K562 (cell line): ENCODE measurements around the gene TBRG1. TPM values are rescaled to one million over a fixed set of nuclear protein-coding genes. Genes with fewer than 3 reads are reported as not detected.

Experiments used
- ATAC-seq: fragments of 200-7000 bp; cut with Tn5 transposase; 3 replicates; pipeline ENCODE4 v1.9.1; 2020; ENCODE audit warnings: moderate library complexity
- BruUV-seq: library from RNA; stranded (reverse); fragments of 400-500 nt; replicated peaks from 2 replicates; lab custom pipeline; 2021; lab: Mats Ljungman, UMichigan
- CTCF ChIA-PET: fragments of 300-600 bp; formaldehyde crosslinking; extraction: SDS; loops from one replicate; lab custom pipeline; 2021; ENCODE audit warnings: low intra/inter-chr PET ratio; lab: Yijun Ruan, JAX
- POLR2A ChIA-PET: fragments of 300-600, 350-650 bp; sonication (Branson Sonifier 250); formaldehyde crosslinking; extraction: SDS; loops from one replicate; lab custom pipeline; 2021; ENCODE audit warnings: antibody characterized with exemption, inconsistent platforms; lab: Yijun Ruan, JAX
- DNase-seq, 4 experiments: peaks; one replicate each; pipeline versions ENCODE4 v3.0.0 to v3.0.0-alpha.2; 2011 to 2018; ENCODE audit warnings: low spot score in 3 of 4, mixed read lengths in 3 of 4; ENCODE audit errors: extremely low read depth in 1 of 4
- FAIRE-seq: peaks from 2 replicates; lab custom pipeline; 2011; peaks lifted over from hg19 to GRCh38; lab: Jason Lieb, UNC
- H2AFZ ChIP-seq: 2 replicates; pipeline ENCODE4 v1.6.0; 2011; ENCODE audit warnings: low read depth, low read length, control low read depth, inconsistent platforms
- H3K27ac ChIP-seq: fragments of 200-600 bp; 3 replicates; pipeline ENCODE4 v1.8.0; 2011; ENCODE audit warnings: low read depth, mild to moderate bottlenecking, control low read depth, inconsistent platforms, low read length, moderate library complexity, mixed read lengths; ENCODE audit errors: extremely low read depth
- H3K27me3 ChIP-seq, 2 experiments: fragments of 300-600 bp in 1 of 2; 2 replicates in 1 of 2; 3 replicates in 1 of 2; pipeline versions ENCODE4 v1.6.0 to v1.8.0; 2011; ENCODE audit warnings: inconsistent platforms in 2 of 2, low read length in 2 of 2, mild to moderate bottlenecking in 1 of 2, mixed read lengths in 1 of 2, moderate library complexity in 1 of 2; ENCODE audit not compliant: control insufficient read depth in 2 of 2, insufficient read depth in 2 of 2
- H3K36me3 ChIP-seq: fragments of 300-600 bp; 3 replicates; pipeline ENCODE4 v1.8.0; 2011; ENCODE audit warnings: mild to moderate bottlenecking, low read length, inconsistent platforms; ENCODE audit not compliant: control insufficient read depth, insufficient read depth
- H3K4me1 ChIP-seq, 2 experiments: fragments of 200-600 bp in 1 of 2; replicated peaks in 1 of 2; 2 replicates in 1 of 2; 3 replicates in 1 of 2; pipeline versions ENCODE4 v1.5.1 to v1.8.0; 2011; ENCODE audit warnings: inconsistent platforms in 2 of 2, low read length in 2 of 2, mild to moderate bottlenecking in 1 of 2, mixed read lengths in 1 of 2, moderate library complexity in 1 of 2; ENCODE audit not compliant: control insufficient read depth in 2 of 2, insufficient read depth in 2 of 2
- H3K4me2 ChIP-seq: 2 replicates; pipeline ENCODE4 v1.6.1; 2011; ENCODE audit warnings: low read length, control low read depth, inconsistent platforms, mixed read lengths; ENCODE audit not compliant: insufficient read depth
- H3K4me3 ChIP-seq: fragments of 200-600 bp; sonication (generic), shearing (Covaris generic); 2 replicates; pipeline ENCODE4 v1.5.1; 2016; ENCODE audit warnings: control low read depth, inconsistent platforms
- H3K79me2 ChIP-seq: fragments of 200-600 bp; 3 replicates; pipeline ENCODE4 v1.8.0; 2011; ENCODE audit warnings: low read length, inconsistent platforms; ENCODE audit not compliant: control insufficient read depth, insufficient read depth
- H3K9ac ChIP-seq, 2 experiments: 2 replicates each; pipeline versions ENCODE4 v1.6.0 to v1.6.1; 2011; ENCODE audit warnings: low read depth in 2 of 2, low read length in 2 of 2, control low read depth in 1 of 2, inconsistent platforms in 1 of 2, mild to moderate bottlenecking in 1 of 2, mixed read lengths in 1 of 2; ENCODE audit not compliant: insufficient read depth in 1 of 2
- H3K9me1 ChIP-seq: one replicate; pipeline ENCODE4 v1.6.0; 2011; ENCODE audit warnings: inconsistent platforms, mild to moderate bottlenecking, low read length, moderate library complexity; ENCODE audit not compliant: control insufficient read depth, insufficient read depth
- H3K9me3 ChIP-seq: replicated peaks from 2 replicates; pipeline ENCODE4 v1.5.1; 2011; ENCODE audit warnings: low read depth, low read length, inconsistent platforms; ENCODE audit not compliant: control insufficient read depth, insufficient read depth
- H4K20me1 ChIP-seq: replicated peaks from 2 replicates; pipeline ENCODE4 v1.6.1; 2011; ENCODE audit warnings: low read length, inconsistent platforms, mixed read lengths; ENCODE audit not compliant: control insufficient read depth, insufficient read depth
- DACH1 ChIP-seq: fragments of 450-650 bp; IDR thresholded peaks from 2 replicates; pipeline ENCODE4 v1.6.1; 2018; ENCODE audit not compliant: partially characterized antibody
- ELF2 ChIP-seq: fragments of 250-450 bp; sonication (Bioruptor Pico); IDR thresholded peaks from 2 replicates; pipeline ENCODE4 v1.5.0; 2021; ENCODE audit warnings: mild to moderate bottlenecking
- FOXP1 ChIP-seq: sonication (generic); formaldehyde crosslinking; IDR thresholded peaks from 2 replicates; pipeline ENCODE4 v1.8.0; 2022; ENCODE audit warnings: mild to moderate bottlenecking, missing genetic modification reagents
- GTF2A2 ChIP-seq: IDR thresholded peaks from 2 replicates; pipeline ENCODE4 v1.6.1; 2016; ENCODE audit warnings: mild to moderate bottlenecking, missing genetic modification characterization, missing compliant biosample characterization
- RAD21 ChIP-seq, 2 experiments: fragments of 250-450 bp in 1 of 2; fragments of 450-650 bp in 1 of 2; sonication (Bioruptor Pico) in 1 of 2; formaldehyde crosslinking in 1 of 2; IDR thresholded peaks in 1 of 2; conservative IDR thresholded peaks in 1 of 2; 2 replicates each; pipeline versions ENCODE4 v1.4.0 to v1.8.0; 2020 to 2022; ENCODE audit warnings: mild to moderate bottlenecking in 2 of 2, moderate library complexity in 1 of 2
- WGBS: fragments of 100-300 bp; shearing (Covaris generic); methylation state at CpG from one replicate; pipeline ENCODE4 v1.1.6; 2016; ENCODE audit warnings: low coverage, mixed read lengths; ENCODE audit not compliant: insufficient coverage; ENCODE audit errors: missing lambda C conversion rate; 5-methylcytosine and 5-hydroxymethylcytosine counted together
- in situ Hi-C: fragments of 300-500 bp; cut with MboI; formaldehyde crosslinking; loops from 4 replicates; pipeline ENCODE4 v1.15.0; 2018; ENCODE audit warnings: inconsistent platforms, mixed read lengths
- intact Hi-C: fragments of 100-400 bp; cut with micrococcal nuclease; formaldehyde crosslinking; loops from 2 replicates; pipeline ENCODE4 v1.14.2; 2022
- polyA plus RNA-seq, 8 experiments: library from polyadenylated mRNA; depleted of rRNA in 4 of 8; stranded (reverse) in 5 of 8; unstranded in 3 of 8; fragments of >200 nt; fragmentation: Nextera tagmentation in 2 of 8; fragmentation: Illumina TruSeq in 1 of 8; extraction: Ambion mirVana in 2 of 8; extraction: Trizol in 1 of 8; gene quantifications; 2 replicates each; pipeline versions ENCODE4 v1.2.1 to v1.2.3, GENCODE V29; 2011 to 2014; ENCODE audit warnings: inconsistent platforms in 1 of 8, missing spikeins in 1 of 8
- total RNA-seq, 7 experiments: library from RNA; depleted of rRNA in 6 of 7; stranded (reverse); fragments of >200 nt in 6 of 7; fragmentation: Illumina TruSeq in 2 of 7; extraction: Trizol in 2 of 7; gene quantifications; 2 replicates each; pipeline versions ENCODE4 v1.2.1 to v1.2.3, GENCODE V29; 2011 to 2021; ENCODE audit warnings: low replicate concordance in 1 of 7
- TF ChIP-seq, protein P1 (sequence below), 3 experiments: IDR thresholded peaks in 2 of 3; conservative IDR thresholded peaks in 1 of 3; 2 replicates each; pipeline ENCODE4 v1.5.1; 2011 to 2012; ENCODE audit warnings: low read length in 3 of 3, mild to moderate bottlenecking in 3 of 3, control low read depth in 2 of 3, improper control_type of control experiment in 1 of 3, inconsistent platforms in 1 of 3, low read depth in 1 of 3, mixed read lengths in 1 of 3, moderate library complexity in 1 of 3; ENCODE audit not compliant: insufficient read depth in 2 of 3

The TBRG1 gene
- total and polyA plus RNA-seq, 9 of the 15 experiments (the other 6 are each of a cell fraction or from before 2014, with no cell fraction given): 8.7 to 30.0 (median 20.2) TPM

DNA sequence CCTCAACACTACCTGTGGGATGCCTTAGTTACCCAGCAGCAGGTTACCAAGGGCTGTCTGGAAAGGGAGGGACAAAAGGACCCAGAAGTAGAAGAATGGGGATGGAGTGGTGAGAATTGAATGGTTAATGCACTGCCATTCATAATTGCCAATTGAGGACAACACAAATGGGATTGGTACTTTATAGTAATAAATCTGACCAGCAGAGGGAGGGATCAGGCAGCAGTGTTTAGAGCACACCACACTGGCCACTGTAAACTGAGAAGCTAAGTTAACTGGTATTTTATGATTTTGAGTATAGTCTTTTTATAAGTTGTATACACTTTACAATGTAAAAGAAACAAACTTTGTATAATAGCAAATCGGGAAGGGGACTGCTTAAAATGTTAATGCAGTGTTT lies 10.7 kb downstream of the TBRG1 start:
- DNase-seq: peak in 2 of 4 experiments; percentile 32 to 39
- no TSS peak for BruUV-seq
- H3K4me3 ChIP-seq: no peak overlapping the region
- H3K4me1 ChIP-seq: peaks cover 0 to 3% of the 10 kb centered on the region in 2 experiments; a peak in 2 of 5 replicates
- CTCF ChIA-PET: no interaction called here
- no peak overlapping the region for H2AFZ ChIP-seq
- H3K79me2 ChIP-seq: no peaks in the 10 kb centered on the region
- H3K9me1 ChIP-seq: no peaks in the 10 kb centered on the region
- in situ Hi-C loops: no loop called here
- peak; percentile 70 for ATAC-seq
- no peak for TF ChIP-seq FOXP1 (CRISPR knock-in tag)
- TF ChIP-seq, protein P1, sequence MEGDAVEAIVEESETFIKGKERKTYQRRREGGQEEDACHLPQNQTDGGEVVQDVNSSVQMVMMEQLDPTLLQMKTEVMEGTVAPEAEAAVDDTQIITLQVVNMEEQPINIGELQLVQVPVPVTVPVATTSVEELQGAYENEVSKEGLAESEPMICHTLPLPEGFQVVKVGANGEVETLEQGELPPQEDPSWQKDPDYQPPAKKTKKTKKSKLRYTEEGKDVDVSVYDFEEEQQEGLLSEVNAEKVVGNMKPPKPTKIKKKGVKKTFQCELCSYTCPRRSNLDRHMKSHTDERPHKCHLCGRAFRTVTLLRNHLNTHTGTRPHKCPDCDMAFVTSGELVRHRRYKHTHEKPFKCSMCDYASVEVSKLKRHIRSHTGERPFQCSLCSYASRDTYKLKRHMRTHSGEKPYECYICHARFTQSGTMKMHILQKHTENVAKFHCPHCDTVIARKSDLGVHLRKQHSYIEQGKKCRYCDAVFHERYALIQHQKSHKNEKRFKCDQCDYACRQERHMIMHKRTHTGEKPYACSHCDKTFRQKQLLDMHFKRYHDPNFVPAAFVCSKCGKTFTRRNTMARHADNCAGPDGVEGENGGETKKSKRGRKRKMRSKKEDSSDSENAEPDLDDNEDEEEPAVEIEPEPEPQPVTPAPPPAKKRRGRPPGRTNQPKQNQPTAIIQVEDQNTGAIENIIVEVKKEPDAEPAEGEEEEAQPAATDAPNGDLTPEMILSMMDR (IDR thresholded peaks at IDR 0.05 in 2 of 3, conservative IDR thresholded peaks at IDR 0.05 in 1 of 3; ENCODE audit: insufficient read depth in 2 of 3, low read depth in 1 of 3, low read length in 3 of 3): peak; percentile 26 to 48 (median 40); a peak in 3 of 6 replicates
- no peak for TF ChIP-seq ELF2 (CRISPR knock-in tag)
- TF ChIP-seq RAD21 (CRISPR knock-in tag; conservative IDR thresholded peaks at IDR 0.05 in 1 of 2, IDR thresholded peaks at IDR 0.05 in 1 of 2): 0 out of 4 replicates have a peak, but pooled peaks of 1 of the 2 experiments have one; percentile 8
- no peak for TF ChIP-seq DACH1
- no peak for TF ChIP-seq GTF2A2 (tag)
- no peak overlapping the region for H3K9ac ChIP-seq
- FAIRE-seq: no peak
- POLR2A ChIA-PET: interaction anchor here (1.1 to 1.9 kb wide), 2 partner anchors 10 to 15 kb away, joined by 3 to 7 read pairs; partner anchors contain the start of gene TBRG1
- no peak overlapping the region for H3K27ac ChIP-seq
- peaks cover 83% of the 10 kb centered on the region for H3K36me3 ChIP-seq
- no peaks in the 10 kb centered on the region for H3K9me3 ChIP-seq
- H3K27me3 ChIP-seq: no peaks in the 10 kb centered on the region
- H4K20me1 ChIP-seq: no peaks in the 10 kb centered on the region
- intact Hi-C loops: no loop called here
- WGBS: 68% methylated on average over 1 of the region's 1 CpG
- no peak overlapping the region for H3K4me2 ChIP-seq
